ENCODE data around the gene CFAP57. TPM values are rescaled to one million over a fixed set of nuclear protein-coding genes. Genes with fewer than 3 reads are reported as not detected.

The CFAP57 gene
- total and polyA plus RNA-seq, 2 of the 4 experiments (the other 2 are of a cell fraction), result 0.29 to 0.36 TPM

- Histone ChIP-seq H2BK5ac (ENCODE audit: low read depth, low read length, poor library complexity, severe bottlenecking) (no peak overlapping the region), H4K20me1 (ENCODE audit: insufficient read depth, low read length) (no peaks in the 10 kb centered on the region), H2AK9ac (replicated peaks; ENCODE audit: low read depth, low read length, poor library complexity) (no peak overlapping the region), H4K5ac (ENCODE audit: low read depth, low read length) (no peak overlapping the region), H3K4me1 (ENCODE audit: control insufficient read depth, insufficient read depth, low read length) (peaks cover 4% of the 10 kb centered on the region; the same call in 1 of the 2 replicates), H2AK5ac (ENCODE audit: low read depth, low read length) (no peak overlapping the region), H3K79me1 (ENCODE audit: low read depth in 1 of 2, low read length in 2 of 2) (no peaks in the 10 kb centered on the region), H3K23ac (ENCODE audit: low read depth, low read length) (no peak overlapping the region), H3K36me3 (ENCODE audit: control insufficient read depth, insufficient read depth, low read length) (no peaks in the 10 kb centered on the region), H3K18ac (ENCODE audit: low read depth, low read length) (no peak overlapping the region), H3K56ac (ENCODE audit: extremely low read depth, insufficient read depth, low read length) (no peak overlapping the region), H3K27ac (ENCODE audit: insufficient read depth, low read length) (no peak overlapping the region), H3K14ac (replicated peaks; ENCODE audit: low read depth, low read length) (no peak overlapping the region), H4K91ac (ENCODE audit: insufficient read depth, low read depth, low read length) (no peak overlapping the region), H3K9me3 (ENCODE audit: control insufficient read depth, insufficient read depth, low read length) (peaks cover 4% of the 10 kb centered on the region; the same call in 1 of the 2 replicates), H2BK20ac (ENCODE audit: low read depth, low read length) (no peak overlapping the region), H3K27me3 (ENCODE audit: control insufficient read depth, insufficient read depth, low read length) (peaks cover 2% of the 10 kb centered on the region; the same call in 1 of the 2 replicates), H3K9me1 (ENCODE audit: insufficient read depth, low read length) (no peaks in the 10 kb centered on the region), H3K9ac (ENCODE audit: low read depth, low read length) (no peak overlapping the region), H3K4ac (ENCODE audit: low read depth, low read length) (no peak overlapping the region), H3K4me2 (ENCODE audit: low read depth, low read length) (no peak overlapping the region), H2AFZ (replicated peaks; ENCODE audit: low read length, poor library complexity) (no peak overlapping the region), H3K4me3 (ENCODE audit: insufficient read depth, low read depth, low read length) (no peak overlapping the region), H4K8ac (ENCODE audit: low read depth in 2 of 2, low read length in 2 of 2) (no peak overlapping the region), H2BK120ac (ENCODE audit: low read depth, low read length) (no peak overlapping the region), H2BK15ac (ENCODE audit: low read depth, low read length) (no peak overlapping the region)
- intact Hi-C loops (cut with micrococcal nuclease), result no loop called here
- no TSS peak for BruUV-seq (replicated peaks)
- POLR2A ChIA-PET (ENCODE audit: unreplicated experiment), result no interaction called here
- in situ Hi-C loops (cut with MboI; ENCODE audit: low sequenced_read_pairs), result no loop called here
- DNase-seq, result no peak
- dilution Hi-C loops (cut with HindIII; ENCODE audit: low sequenced_read_pairs, unreplicated experiment), result no loop called here
- ATAC-seq (ENCODE audit: low read depth), result no peak
- TF ChIP-seq, protein P1, sequence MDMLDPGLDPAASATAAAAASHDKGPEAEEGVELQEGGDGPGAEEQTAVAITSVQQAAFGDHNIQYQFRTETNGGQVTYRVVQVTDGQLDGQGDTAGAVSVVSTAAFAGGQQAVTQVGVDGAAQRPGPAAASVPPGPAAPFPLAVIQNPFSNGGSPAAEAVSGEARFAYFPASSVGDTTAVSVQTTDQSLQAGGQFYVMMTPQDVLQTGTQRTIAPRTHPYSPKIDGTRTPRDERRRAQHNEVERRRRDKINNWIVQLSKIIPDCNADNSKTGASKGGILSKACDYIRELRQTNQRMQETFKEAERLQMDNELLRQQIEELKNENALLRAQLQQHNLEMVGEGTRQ (IDR thresholded peaks at IDR 0.05; ENCODE audit: low read depth, low read length), result no peak
- no peak for TF ChIP-seq SMC3 (IDR thresholded peaks at IDR 0.05; ENCODE audit: low read depth, low read length)
- no peak for TF ChIP-seq CEBPB (IDR thresholded peaks at IDR 0.05; ENCODE audit: low read depth, low read length)
- no peak for TF ChIP-seq RCOR1 (IDR thresholded peaks at IDR 0.05; ENCODE audit: insufficient replicate concordance, low read length)
- no peak for TF ChIP-seq MAFK (IDR thresholded peaks at IDR 0.05; ENCODE audit: low read depth, low read length)
- TF ChIP-seq MXI1 (IDR thresholded peaks at IDR 0.05; ENCODE audit: borderline replicate concordance, low read depth, low read length), result no peak
- CTCF ChIA-PET, result interaction anchor here (0.6 kb wide), 1 partner anchor 31 kb away, joined by 6 read pairs; no protein-coding TSS in a partner anchor
- WGBS, 2 experiments (ENCODE audit: extremely low coverage in 2 of 2, insufficient read length in 1 of 2), result 100% methylated on average over 1 of the region's 1 CpG; no CpG with 5 or more reads in 1 of the 2 experiments
Observed at GRCh38 chr1:43266881-43267280, 94.8 kb downstream of the CFAP57 start.

Data from IMR-90 (cell line).